ENCODE measurements around the gene SPAG9. TPM values are rescaled to one million over a fixed set of nuclear protein-coding genes. Genes with fewer than 3 reads are reported as not detected.

Gene SPAG9
- total RNA-seq, 1 experiment from 2014 or later, result 54.3 TPM

GRCh38 chr17:51015145-51015558 lies 105.5 kb downstream of the SPAG9 start:
- Histone ChIP-seq H3K23ac (ENCODE audit: insufficient read length, low read depth, low read length) (no peak overlapping the region), H3K18ac (ENCODE audit: insufficient read length, low read depth, low read length) (no peak overlapping the region), H3K56ac (ENCODE audit: insufficient read length, low read depth, low read length) (no peak overlapping the region), H3K27me3 (ENCODE audit: insufficient read depth, low read length) (no peaks in the 10 kb centered on the region), H3K4me2 (ENCODE audit: insufficient read depth, insufficient read length, low read length) (no peak overlapping the region), H2BK15ac (ENCODE audit: low read depth, low read length) (no peak overlapping the region), H2AK5ac (ENCODE audit: insufficient read length, low read length) (no peak overlapping the region), H2BK12ac (ENCODE audit: insufficient read length, low read depth, low read length) (no peak overlapping the region), H3K79me2 (ENCODE audit: insufficient read depth, low read length) (no peaks in the 10 kb centered on the region), H3K9ac (ENCODE audit: extremely low read depth, insufficient read length, low read length) (no peak overlapping the region), H4K8ac (replicated peaks; ENCODE audit: insufficient read length, low read depth, low read length) (no peak overlapping the region), H3K4me1 (ENCODE audit: insufficient read depth, low read length) (no peaks in the 10 kb centered on the region), H3K27ac (ENCODE audit: insufficient read length, low read depth, low read length) (no peak overlapping the region), H2BK20ac (ENCODE audit: low read depth, low read length, poor library complexity, severe bottlenecking) (no peak overlapping the region), H3K79me1 (ENCODE audit: insufficient read depth, low read depth, low read length, poor library complexity, severe bottlenecking) (no peaks in the 10 kb centered on the region), H3K14ac (ENCODE audit: insufficient read depth, low read length) (no peak overlapping the region), H4K20me1 (ENCODE audit: control insufficient read depth, insufficient read depth, insufficient read length) (no peaks in the 10 kb centered on the region), H2AFZ (ENCODE audit: low read length) (no peak overlapping the region), H3T11ph (ENCODE audit: low read length) (no peak overlapping the region), H3K9me3 (ENCODE audit: control insufficient read depth, low read depth, low read length) (no peaks in the 10 kb centered on the region), H2BK120ac (ENCODE audit: low read depth, low read length, poor library complexity, severe bottlenecking) (no peak overlapping the region), H3K23me2 (ENCODE audit: insufficient read length, low read depth, low read length, poor library complexity, severe bottlenecking) (no peaks in the 10 kb centered on the region), H4K91ac (ENCODE audit: insufficient read length, low read depth, low read length) (no peak overlapping the region), H2BK5ac (ENCODE audit: insufficient read length, low read length) (no peak overlapping the region), H4K5ac (ENCODE audit: insufficient read length, low read depth, low read length) (no peak overlapping the region), H3K4ac (ENCODE audit: low read depth, low read length) (no peak overlapping the region)
- Mint-ChIP-seq H3K36me3 (ENCODE audit: insufficient read depth in 1 of 3, low read depth in 3 of 3) (peaks cover 5 to 33% (median 22%) of the 10 kb centered on the region in 3 experiments; a peak in 5 of 7 replicates), H3K9me3 (no peaks in the 10 kb centered on the region), H3K4me1 (peaks cover 2 to 4% of the 10 kb centered on the region in 2 experiments; a peak in 2 of 4 replicates), H3K27ac (no peak overlapping the region), H3K27me3 (ENCODE audit: low read depth) (no peaks in the 10 kb centered on the region), H3K4me3 (no peak overlapping the region)
- WGBS (ENCODE audit: extremely low coverage, insufficient read length, low lambda C conversion rate), result no CpG with 5 or more reads among the region's 1 CpG
- TF ChIP-seq CTCF (conservative IDR thresholded peaks at IDR 0.05), result no peak
- DNase-seq, result no peak

Data from H9 (cell line).